CD4-positive, alpha-beta T cell treated with Interleukin-6 at 100 ng/mL for 8 hours (primary cell): ENCODE results near the gene EIF4G2.

Experiments
- DNase-seq: peaks from one replicate; pipeline ENCODE4 v3.0.0-alpha.2; 2020; ENCODE audit warnings: mixed read lengths, low spot score

Gene EIF4G2

GRCh38 chr11:10808235-10808552, 532 bp downstream of the EIF4G2 start:
- DNase-seq: no peak

DNA sequence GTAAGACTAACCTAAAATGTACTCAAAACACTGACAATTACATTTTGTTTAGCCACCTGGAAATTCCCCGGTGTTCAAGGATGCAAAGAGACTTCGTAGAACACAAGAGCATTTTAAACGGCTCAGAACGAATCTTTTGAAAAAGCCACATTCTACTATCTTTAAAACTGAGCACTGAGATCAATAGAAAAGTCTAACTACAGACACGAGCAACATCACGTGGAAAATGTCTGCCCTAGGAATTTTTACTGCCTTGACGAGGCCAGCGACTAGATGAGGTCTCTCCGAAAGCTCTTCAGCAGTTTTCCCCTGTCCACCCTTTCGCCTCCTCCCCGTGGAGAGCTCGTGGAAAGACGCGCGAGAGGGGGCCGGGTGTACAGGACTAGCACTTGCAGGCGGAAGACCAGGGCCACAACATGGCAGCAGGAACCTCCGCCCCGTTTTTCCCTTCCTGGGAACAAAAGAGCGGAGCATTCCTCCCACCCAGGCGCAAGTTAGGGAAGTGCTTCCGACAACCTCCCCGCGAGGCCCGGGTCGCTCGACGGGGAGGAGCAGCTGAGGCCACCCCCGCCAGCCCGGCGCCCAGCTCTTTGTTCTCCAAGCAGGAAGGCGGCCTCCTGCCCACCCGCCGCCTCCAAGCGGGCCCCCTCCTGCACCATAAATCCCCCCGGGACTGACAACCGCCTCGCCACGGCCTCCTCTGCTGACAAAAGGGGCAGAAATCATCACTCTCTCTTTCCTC, 1.1 kb downstream of the EIF4G2 start:
- DNase-seq: peak; percentile 28

DNA sequence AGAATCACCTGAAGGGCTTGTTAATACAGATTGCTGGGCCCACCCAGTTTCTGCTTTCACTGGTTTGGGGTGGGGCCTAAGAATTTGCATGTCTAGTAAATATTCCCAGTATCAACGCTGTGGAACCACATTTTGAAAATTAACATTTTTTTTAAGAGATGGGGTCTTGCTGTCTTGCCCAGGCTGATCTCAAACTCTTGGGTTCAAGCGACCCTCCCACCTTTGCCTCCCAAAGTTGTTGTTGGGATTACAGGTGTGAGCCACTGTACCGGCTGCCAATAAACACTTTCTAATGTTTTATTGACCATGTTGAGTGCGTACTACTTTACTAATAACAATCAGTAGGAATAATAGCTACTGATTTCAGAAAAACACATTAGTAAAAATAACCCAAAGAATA, 2.5 kb downstream of the EIF4G2 start:
- no peak for DNase-seq

DNA sequence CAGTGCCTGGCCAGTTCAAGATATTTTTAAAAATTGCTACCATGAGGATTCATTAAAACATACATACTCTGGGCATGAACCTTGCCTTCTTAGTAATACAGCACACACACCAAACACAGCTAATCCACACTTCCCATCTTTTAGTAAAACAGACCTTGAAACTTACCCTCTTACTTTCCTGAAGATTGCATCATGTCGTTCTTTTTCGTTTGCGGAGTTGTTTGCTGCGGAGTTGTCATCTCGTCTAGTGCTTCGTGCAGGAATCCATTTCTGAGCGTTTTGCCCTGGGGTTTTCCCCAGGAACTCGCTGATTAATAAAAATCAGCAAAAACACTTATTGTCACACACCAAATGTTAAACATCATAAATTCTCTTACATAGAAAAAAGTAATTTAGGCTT, 3.0 kb downstream of the EIF4G2 start:
- no peak for DNase-seq

GRCh38 chr11:10803676-10804075, 5.0 kb downstream of the EIF4G2 start:
- no peak for DNase-seq

DNA sequence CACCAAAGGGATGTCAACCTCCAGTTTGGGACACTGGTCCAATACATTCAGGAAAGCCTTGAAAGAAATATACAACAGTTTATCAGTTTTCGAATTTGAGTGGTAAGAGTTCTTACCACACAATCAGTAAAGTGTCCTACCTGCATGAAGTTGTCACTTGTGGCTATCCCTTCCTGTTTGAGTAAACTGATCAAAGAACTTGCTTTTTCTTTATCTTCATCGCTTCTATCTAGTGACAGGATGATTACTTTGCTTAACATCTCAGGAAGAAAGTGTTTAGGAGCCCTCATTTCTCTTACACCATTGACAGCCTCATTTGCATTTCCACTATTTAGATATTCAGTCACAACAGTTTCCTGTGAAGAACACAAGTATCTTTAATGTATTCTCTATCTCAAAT, 8.4 kb downstream of the EIF4G2 start:
- no peak for DNase-seq

DNA sequence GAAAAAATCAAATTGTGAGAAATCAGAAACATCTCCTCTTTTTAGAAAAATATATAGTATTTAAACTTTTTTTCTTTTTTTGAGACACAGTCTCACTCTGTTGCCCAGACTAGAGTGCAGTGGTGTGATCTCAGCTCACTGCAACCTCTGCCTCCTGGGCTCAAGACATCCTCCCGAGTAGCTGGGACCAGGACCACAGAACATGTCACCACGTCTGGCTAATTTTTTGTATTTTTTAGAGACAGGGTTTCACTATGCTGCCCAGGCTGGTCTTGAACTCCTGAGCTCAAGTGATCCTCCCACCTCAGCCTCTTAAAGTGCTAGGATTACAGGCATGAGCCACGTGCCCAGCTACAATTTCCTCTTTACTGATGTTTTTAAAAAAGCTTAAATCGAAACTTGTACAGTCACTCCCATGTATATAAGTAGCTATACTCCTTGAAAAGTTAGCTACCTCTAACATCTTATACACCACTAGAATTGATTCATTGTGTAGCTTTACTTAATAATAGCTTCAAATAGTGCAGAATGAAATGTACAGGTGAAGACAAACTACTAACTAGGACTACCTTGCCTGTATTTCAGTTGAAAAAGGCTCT, 10.3 kb downstream of the EIF4G2 start:
- no peak for DNase-seq

GRCh38 chr11:10797531-10797930, 11.2 kb downstream of the EIF4G2 start:
- no peak for DNase-seq

DNA sequence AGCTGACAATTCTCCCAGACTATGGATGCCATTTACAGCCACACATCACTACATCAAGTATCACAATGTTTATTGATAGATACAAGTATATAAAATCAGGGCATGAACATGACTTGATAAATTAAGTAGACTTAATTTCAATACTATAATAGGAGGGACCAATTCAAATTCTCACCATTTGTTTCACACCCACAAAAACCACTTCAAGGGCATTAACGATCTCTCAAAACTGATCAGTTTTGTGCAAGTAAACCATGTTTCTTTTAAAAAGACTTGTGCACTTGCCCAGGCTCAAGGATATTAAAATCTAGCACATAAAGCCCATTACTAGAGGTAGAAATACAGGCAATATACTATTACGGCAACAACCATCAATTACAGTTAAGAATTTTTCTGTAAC, 11.7 kb downstream of the EIF4G2 start:
- DNase-seq: no peak

- DNase-seq: no peak
These were observed 12.5 kb downstream of the EIF4G2 start for GRCh38 chr11:10796191-10796590.

DNA sequence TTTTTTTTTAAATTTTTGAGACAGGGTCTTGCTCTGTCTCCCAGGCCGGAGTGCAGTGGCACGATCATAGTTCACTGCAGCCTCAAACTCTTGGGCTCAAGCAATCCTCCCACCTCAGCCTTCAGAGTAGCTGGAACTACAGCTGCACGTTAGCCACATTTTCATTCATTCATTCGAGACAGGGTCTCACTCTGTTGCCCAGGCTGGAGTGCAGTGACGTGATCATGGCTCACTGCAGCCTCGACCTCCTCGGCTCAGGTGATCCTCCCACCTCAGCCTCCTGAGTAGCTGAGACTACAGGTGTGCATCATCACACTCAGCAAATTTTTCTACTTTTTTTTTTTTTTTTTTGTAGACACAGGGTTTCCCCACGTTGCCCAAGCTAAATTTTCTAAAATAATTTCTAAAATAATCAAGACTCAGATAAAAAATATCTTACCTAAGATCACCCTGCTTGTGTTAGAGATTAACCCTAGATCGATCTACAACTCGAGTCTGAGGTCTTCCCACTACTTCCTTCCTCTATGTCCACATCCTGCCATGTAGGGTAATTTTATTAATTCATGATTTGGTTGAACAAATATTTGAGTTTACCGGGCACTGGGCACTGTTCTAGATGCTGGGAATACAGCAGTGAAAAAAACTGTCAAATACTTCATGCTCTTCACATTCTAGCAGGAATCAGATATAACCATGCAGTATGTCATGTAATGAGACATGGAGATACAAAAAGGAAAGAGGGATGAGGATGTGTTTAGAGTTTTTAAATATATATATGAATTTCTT, 15.1 kb downstream of the EIF4G2 start:
- no peak for DNase-seq

- DNase-seq: peak; percentile 77
These were observed 16.2 kb downstream of the EIF4G2 start for GRCh38 chr11:10792385-10793068.

- no peak for DNase-seq
These were observed 22.3 kb downstream of the EIF4G2 start for GRCh38 chr11:10786451-10786850.

DNA sequence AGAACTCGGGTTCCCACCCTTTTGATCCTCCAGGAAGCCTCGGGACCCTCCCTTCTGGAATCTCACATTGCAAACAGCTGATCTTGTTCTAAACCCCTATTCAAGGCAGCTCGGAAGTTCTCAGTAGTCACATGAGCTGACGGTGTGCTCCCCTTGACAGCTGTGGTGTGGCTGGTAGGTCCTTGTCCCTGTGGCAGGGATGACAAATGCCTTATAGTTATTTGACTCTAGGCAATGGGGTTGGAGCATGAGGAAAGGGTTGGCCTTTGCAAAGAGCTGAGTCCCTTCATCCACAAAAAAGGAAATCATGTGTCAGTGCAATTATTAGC, 23.6 kb downstream of the EIF4G2 start:
- DNase-seq: no peak

GRCh38 chr11:10784232-10785145, 24.2 kb downstream of the EIF4G2 start:
- no peak for DNase-seq

- no peak for DNase-seq
These were observed 28.7 kb downstream of the EIF4G2 start for GRCh38 chr11:10780040-10780439.

- no peak for DNase-seq
These were observed 29.6 kb downstream of the EIF4G2 start for GRCh38 chr11:10779086-10779485.

DNA sequence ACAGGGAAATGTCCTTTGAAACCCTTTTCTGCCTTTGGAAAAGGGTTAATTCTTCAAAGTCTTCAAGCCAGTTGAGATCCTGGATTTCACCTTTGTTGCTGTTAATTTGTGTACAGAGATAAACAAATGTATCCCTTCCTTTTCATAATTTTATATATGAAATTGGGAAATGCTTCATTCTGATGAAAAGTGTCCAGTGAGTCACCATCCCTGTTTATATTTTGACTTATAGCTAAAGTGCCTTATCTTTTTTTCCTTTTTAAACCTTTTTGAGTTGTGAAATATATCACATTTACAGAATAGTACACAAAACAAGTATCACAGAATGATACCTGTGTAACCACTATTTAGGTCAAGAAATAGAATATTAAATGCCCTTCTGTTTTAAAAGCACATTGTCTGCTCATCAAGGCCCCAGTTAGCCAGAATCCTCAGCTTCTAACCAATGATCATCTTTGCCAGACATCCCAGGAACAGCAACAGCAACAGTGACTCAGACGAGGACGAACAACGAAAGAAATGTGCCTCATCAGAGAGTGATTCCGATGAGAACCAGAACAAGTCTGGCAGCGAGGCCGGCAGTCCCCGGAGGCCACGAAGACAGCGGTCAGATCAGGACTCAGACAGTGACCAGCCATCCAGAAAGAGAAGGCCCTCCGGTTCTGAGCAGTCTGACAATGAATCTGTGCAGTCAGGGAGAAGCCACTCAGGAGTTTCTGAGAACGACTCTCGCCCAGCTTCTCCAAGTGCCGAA, 30.3 kb downstream of the EIF4G2 start:
- DNase-seq: no peak

DNA sequence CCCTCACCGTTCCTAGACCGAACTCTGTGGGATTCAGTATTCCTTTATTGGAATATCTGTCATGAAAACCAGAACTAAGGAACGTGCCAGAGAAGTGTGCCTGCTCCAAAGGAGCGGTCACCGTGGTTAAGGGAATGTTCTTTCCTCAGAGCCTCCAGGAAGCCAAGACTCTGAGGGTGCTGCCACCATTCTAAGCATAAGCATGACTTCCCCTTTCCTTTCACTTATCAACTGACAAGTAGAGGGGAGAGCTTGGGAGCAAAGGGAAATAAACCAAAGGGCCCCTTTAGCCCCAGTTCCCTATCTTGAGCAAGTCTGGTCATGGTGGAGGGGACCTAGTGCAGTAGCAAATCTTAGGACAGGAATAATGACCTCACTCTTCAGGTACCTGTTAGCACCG, 30.9 kb downstream of the EIF4G2 start:
- DNase-seq: no peak

DNA sequence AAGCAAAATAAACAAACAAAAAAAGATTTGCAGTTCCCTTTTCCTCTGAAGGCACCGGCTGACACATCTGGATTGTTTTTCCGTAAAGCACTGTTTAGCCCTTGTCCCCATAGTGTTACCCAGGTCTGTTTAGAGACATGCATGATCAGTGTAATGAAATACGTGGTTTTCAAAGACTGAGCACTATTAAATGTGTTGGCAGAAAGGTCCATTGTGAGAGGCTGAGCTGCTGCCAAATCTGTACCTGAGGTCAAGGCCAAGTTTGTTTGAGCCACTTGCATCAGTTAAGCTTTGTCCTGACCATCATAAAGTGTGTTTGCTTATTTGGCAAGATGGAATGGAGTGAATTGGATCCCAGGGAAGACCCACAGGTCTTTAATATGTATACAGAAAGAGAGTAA, 31.3 kb downstream of the EIF4G2 start:
- DNase-seq: no peak

DNA sequence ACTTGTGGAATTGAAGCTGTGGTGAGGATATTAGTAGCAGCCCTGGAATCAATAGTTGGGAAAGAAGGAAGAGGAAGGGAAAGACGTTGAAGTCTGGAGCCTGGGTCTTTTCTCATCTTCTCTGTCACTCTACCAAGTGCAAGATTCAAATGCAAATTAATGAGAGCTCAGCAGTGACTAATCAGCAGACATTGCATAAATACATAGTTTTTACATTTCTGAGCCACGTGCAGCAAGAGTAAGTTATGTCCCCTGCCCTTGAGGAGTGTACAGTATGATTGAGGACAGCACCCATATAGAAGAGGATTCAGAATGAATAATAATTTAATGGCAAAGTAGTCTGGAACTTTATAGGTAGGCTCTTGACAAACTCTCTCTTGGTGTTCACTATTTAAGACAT, 33.9 kb downstream of the EIF4G2 start:
- no peak for DNase-seq
